Retinal pigment epithelial cell (primary cell): Measurements from ENCODE around the gene CTNNBL1.

Experiments
- DNase-seq: peaks from one replicate; pipeline ENCODE4 v3.0.0-alpha.2; 2010; ENCODE audit warnings: low read depth
- H3K4me3 ChIP-seq: 2 replicates; pipeline ENCODE4 v1.5.1; 2011; ENCODE audit warnings: mild to moderate bottlenecking, low read length, control low read depth, moderate library complexity
- CTCF ChIP-seq: conservative IDR thresholded peaks from 2 replicates; pipeline ENCODE4 v1.5.1; 2011; ENCODE audit warnings: low read depth, low read length, control low read depth, inconsistent platforms

The CTNNBL1 gene

DNA sequence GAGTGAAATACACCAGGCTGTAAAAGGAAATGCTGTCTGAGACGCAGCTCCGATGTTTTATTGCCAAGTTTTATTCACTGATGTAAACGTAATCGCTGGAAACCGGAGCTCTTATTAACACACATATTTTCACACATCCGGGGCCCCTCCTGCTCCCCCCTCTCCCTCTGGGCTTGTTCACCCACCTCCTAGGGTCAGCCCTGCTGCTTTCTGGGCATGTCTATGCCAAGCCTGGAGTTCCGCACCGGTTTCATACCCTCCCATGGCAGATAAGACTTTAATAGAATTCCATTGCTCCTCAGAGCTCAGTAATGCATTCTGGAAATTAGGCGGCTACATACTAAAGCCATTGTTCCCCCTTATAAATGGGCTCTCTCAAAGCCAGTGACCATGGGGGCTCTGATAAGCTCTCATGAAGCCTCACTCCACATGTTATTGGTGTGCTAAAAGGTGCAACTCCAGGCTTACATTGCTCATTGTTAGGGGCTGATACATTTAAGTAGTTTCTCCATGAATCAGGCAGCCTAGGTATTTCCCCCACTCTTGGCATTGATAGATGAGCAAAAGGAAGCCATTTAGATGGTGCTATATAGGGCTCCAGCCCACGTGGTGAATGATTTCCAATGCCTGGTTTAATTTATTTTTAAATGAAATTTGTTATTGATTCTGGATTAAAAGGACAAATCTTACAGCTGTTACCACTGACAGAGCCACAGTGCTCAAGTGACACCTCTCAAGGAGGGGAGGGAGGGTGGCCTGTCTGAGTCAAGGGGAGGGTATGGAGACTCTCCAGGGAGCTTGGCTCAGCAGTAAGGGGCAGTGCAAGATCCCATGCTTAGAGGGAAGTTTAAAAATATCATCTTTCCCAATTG is 204.6 kb downstream of the CTNNBL1 start:
- H3K4me3 ChIP-seq = no peak overlapping the region
- DNase-seq = no peak
- no peak for TF ChIP-seq CTCF

- H3K4me3 ChIP-seq = no peak overlapping the region
- no peak for DNase-seq
- peak; percentile 15 for TF ChIP-seq CTCF
Measured at GRCh38 chr20:37899105-37900045, 205.5 kb downstream of the CTNNBL1 start.

DNA sequence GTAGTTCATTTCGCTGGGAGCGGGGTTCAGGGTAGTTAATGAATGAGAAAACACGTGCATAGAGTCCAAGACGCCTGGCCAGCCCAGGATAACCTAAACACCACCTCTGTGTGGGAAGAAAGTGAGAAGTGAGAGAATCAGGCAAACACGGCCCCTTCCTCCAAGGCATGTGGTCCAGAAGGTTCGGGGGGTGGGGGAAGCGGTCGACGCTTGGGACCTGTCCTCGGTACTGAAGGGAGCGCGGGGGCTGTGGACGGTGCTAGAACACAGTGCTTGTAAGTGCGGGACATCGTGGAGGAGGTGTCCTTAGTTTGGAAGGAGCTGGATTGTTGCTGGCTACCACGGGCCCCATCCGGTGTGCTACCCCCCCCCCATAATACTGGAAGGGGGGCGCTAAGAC is 207.4 kb downstream of the CTNNBL1 start:
- H3K4me3 ChIP-seq = no peak overlapping the region
- DNase-seq = no peak
- no peak for TF ChIP-seq CTCF

DNA sequence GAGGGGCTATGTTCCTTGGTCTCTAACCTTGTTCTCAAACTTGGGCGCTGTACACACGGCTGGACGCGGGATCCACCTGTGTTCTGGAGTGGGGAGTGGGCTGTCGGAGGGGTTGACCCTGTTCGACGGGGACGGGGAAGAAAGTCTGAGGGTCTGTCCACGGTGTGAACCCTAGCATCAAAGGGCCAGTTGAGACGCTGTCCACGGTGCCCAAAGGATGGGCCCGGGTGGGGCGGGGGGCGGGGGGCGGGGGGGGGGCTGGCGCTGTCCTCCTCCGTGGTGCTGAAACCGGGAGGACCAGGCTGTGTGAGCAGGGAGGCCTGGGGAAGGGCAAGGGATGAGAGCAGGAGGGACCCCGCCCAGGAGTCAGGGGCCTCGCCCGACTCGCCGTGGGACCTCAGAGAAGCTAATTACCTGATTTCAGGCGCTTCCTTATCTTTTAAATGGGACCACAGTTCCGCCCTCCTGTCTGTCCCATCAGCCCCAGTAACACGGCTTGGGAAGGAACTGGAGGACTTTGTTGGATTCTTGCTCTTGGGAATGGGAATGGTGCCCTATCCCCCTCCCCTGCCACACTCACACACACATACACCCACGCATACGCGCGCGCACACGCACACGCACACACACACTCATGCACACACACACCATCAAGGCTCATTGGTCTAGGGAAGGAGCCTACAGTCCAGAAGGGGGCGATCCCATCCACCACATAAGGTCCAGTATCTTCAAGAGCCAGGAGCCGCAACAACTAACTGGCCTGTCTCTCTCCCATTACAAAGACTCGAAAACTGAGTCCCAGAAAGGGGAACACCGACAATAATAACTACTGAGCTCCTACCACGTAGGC is 208.0 kb downstream of the CTNNBL1 start:
- DNase-seq = no peak

DNA sequence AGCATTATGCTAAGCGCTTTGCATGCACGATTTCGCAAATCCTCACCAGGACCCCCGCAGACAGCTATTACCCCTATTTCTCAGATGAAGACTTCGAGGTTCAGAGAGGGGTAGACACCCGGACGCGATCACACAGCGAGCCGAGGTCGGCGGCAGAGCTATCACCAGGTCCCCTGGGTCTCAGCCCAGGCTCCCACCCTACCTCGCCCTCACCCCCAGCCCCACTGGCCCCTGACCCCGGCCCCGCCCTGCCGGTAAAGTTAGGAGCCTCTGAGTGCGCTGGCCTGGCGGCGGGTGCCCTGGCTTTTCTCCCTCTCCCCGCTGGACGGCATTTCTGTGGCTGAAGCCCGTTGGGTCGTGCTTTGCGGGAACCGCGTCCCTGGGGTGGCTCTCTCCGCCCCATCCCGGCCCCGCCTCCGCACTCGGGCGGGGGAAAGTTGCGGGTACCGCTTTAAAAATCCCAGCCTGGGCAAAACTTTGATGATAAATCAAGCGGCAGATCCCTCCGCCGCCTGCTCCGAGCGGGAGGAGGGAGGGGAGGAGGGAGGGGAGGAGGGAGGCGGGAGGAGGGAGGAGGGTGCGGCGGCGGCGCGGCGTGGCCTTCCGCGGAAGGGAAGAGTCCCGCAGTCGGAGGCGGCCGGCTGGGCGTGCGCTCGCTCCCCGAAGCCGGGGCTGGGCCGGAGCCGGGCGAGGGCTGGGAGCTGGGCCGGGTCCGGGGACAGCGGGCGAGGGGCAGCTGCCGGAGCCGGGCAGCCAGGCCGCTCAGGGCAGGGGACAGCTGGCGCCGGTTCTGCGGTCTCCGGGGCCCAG is 208.9 kb downstream of the CTNNBL1 start, which contains the start of gene VSTM2L:
VSTM2L (plus strand) TSS at position 624 of the 810 bp plus-strand sequence. CDS start 224 bp downstream, outside the sequence.
- peak within 1 kb of the TSS; percentile 44 for H3K4me3 ChIP-seq
- no peak for DNase-seq
- TF ChIP-seq CTCF = no peak

More for the DNA sequence above, 208.0 kb downstream of the CTNNBL1 start:
- peak overlapping the region; percentile 44 for H3K4me3 ChIP-seq
- TF ChIP-seq CTCF = peak; percentile 61
